Astrocyte of the hippocampus (primary cell): ENCODE data around the gene MLX.

Experiments
- DNase-seq: peaks from one replicate; pipeline ENCODE4 v3.0.0; 2011; ENCODE audit warnings: low read depth, low spot score

MLX gene

GRCh38 chr17:42566883-42567573 lies at the start of gene MLX:
MLX (plus strand) TSS chr17:42567100; CDS start chr17:42567125, 25 bp downstream.
- peak; percentile 96 for DNase-seq

- DNase-seq: peak; percentile 92
Observed at GRCh38 chr17:42517516-42517915, 49.4 kb upstream of the MLX start.

DNA sequence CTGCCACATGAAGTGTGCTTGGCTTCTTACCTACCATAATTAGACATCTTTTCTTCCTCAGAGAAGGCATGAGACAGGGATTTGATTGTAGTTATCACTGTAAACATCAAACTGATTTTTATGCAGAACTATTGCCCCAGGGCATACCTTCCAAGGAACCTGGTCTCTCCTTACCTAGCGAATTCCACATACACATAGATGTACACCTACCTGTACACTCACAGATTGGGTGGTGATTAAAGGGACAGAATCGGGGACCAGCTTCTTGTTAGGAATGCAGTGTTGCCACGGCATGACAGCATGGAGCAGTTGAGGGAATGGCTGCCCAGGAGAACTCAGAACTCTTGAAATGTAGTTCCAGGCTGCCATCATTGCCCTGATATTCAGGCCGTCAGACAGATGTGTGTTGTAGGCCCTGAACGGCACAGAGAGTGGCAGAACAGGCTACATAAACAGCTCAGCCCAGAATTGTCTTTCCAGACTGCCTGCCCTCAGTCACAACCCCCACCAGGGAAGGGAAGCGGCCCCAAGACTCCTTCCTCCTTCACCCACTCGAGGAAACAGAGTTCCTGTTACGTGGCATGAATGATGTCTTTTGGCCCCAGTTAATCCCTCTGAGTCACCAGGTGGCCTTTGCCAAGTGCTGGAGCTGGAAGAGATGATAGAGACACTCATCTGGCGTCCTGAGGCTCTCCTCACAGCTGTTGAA lies 48.7 kb upstream of the MLX start:
- DNase-seq: peak; percentile 91

- DNase-seq: peak; percentile 55
Observed at GRCh38 chr17:42518755-42519545, 48.0 kb upstream of the MLX start.

DNA sequence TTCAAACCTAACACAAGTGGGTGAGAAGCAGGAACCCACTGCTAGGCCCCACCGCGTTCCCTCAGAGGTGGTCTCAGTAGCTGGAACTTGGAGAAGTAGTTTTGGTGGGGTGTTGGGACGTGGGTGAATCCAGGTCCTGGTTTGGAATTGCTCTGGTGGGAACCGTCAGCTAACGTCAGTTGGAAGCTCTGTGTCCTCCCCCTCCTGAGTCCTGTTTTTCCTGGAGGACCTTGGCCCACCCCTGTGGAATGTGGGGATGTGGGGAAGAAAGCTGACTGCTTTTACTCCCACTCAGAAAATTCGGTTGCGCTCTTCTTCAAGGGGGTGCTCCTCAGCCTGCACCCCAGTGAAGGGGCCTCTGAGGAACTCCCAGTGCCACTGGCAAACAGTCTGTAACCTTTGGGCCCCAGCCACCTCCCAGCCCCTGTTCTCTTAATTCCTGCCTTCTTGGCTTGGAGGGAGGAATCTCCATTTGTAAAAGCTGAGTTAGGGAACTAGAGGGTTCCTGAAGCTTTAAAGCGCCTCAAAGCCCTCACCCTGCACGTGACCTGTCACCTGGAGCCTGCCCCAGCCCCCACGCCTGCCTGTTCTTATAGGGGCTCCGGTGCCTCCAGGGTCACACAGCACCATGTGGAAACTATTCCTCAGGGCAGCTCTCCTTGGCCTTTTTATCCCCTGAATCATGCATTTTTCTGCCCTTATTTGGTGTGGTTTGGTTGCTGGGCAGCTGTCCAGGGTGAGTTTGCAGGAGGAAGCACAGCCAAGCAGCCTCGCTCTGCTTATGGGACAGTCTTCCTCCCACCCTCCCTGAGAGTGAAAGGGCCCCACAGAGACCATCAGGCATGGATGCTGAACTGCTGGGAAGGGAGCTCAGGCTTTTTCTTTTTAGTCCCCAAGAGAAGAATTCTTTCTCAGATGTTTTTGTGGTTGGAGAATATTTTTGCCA lies 47.1 kb upstream of the MLX start:
- peak; percentile 99 for DNase-seq

DNA sequence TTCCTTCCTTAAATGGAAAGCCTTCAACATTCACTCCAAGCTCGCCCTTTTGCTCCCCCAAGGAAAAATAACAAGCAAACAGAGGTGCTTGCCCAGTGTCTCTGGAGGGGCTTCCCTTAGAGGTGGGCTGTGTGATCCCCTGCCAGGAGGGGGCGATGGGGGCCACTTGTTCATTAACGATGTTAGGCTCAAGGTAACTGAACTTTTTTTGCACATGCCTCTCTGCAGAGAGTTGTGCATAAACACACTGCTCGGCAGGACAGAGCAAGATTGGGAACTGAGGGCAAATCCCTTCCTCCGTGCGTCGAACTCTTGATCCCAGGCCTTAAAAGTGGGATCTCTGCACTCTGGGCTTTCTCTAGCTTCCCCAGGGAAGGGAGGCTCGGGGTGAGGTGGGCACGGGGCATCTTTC lies 46.4 kb upstream of the MLX start:
- DNase-seq: no peak

GRCh38 chr17:42521036-42521435 lies 45.9 kb upstream of the MLX start:
- DNase-seq: peak; percentile 75

- peak; percentile 62 for DNase-seq
Observed at GRCh38 chr17:42521666-42522262, 45.1 kb upstream of the MLX start.

DNA sequence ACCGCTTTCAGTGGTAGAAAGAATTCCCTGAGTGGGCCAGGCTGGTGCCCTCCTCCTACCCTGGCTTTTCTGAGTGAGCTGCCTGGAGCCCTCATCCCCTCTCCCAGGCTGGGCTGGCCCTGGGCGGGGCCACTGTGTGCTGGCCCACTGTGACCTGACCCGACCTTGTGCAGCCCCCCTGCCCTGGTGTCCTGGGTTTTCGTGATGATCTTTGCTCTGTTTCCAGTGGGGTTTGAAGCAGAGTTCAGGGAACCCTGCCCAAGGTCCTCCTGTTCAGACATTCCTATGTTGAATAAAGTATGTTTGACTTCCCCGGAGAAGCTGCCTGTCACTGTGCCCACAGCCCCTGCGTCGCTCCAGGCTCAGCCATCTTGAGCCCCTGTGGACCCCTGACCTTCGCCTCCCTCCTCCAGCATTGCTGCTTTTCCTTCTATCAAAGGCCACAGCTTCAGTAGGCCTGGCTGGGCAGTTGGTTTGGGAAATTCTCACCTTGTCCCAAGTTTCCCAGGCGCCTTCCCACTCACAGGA lies 44.6 kb upstream of the MLX start:
- DNase-seq: no peak

DNA sequence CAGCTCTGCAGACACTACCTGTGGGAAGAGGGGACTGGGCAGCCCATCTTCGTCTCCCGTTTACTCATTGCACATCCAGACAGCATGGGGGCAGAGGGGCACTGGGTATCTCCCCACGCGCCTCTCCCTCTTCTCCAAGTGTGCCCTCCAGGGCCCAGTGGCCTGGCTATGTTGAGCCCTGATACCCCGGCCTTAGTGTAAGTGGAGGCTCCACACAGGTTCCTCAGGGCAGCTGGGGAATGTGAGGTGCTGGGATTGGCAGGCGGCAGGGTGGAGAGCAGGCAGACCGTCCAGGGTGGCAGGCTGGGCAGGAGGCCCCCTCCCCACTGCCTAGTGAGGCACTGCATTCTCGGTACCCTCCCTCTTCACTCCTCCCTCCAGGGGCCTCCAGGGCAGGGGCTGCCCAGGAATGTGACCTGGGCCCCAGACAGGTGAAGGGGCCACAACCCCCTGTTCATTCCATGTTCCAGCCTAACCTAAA lies 44.1 kb upstream of the MLX start:
- DNase-seq: no peak

DNA sequence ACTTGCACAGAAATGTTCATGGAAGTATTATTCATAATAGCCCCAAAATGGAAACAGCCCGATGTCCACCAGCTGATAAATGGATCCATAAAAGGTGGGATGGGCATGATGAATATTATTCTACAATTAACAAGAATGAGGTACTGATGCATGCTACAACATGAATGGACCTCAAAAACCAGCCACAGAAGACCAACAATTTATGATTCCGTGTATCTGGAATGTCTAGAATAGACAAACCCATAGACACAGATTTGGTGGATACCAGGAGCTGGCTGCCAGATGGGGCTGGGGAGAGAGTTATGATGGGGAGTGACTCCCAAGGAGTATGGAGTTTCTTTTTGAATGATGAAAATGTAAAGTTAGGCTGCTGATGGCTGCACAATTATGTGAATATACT lies 41.7 kb upstream of the MLX start:
- peak; percentile 56 for DNase-seq

- DNase-seq: peak; percentile 50
Observed at GRCh38 chr17:42526031-42526444, 40.9 kb upstream of the MLX start.

DNA sequence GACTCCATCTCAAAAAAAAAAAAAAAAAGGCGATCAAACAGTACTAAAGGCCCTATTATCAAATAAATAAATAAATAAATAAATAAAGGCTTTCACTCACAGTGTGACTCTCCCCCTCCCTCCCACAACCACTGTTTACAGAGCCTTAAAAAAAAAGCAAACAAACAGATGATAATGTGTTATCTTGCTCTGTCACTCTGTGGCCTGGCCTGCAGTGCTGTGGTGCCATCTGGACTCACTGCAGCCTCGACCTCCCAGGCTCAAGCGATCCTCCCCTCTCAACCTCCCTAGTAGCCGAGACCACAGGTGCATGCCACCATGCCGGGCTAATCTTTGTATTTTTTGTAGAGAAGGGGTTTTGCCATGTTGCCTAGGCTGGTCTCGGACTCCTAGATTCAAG lies 39.0 kb upstream of the MLX start:
- DNase-seq: no peak

GRCh38 chr17:42529061-42529460 lies 37.8 kb upstream of the MLX start:
- no peak for DNase-seq

DNA sequence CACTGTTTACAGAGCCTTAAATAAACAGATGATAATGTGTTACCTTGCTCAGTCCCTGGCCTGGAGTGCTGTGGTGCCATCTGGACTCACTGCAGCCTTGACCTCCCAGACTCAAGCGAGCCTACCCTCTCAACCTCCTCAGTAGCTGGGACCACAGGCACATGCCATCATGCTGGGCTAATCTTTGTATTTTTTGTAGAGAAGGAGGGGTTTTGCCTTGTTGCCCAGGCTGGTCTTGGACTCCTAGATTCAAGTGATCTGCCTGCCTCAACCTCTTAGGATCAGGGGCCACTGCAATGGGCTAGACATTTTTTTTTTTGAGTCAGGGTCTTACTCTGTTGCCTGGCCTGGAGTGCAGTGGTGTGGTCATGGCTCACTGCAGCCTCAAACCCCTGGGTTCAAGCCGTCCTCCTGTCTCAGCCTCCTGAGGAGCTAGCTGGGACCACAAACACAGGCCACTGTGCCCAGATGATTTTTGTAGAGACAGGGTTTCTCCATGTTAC lies 35.9 kb upstream of the MLX start:
- no peak for DNase-seq

DNA sequence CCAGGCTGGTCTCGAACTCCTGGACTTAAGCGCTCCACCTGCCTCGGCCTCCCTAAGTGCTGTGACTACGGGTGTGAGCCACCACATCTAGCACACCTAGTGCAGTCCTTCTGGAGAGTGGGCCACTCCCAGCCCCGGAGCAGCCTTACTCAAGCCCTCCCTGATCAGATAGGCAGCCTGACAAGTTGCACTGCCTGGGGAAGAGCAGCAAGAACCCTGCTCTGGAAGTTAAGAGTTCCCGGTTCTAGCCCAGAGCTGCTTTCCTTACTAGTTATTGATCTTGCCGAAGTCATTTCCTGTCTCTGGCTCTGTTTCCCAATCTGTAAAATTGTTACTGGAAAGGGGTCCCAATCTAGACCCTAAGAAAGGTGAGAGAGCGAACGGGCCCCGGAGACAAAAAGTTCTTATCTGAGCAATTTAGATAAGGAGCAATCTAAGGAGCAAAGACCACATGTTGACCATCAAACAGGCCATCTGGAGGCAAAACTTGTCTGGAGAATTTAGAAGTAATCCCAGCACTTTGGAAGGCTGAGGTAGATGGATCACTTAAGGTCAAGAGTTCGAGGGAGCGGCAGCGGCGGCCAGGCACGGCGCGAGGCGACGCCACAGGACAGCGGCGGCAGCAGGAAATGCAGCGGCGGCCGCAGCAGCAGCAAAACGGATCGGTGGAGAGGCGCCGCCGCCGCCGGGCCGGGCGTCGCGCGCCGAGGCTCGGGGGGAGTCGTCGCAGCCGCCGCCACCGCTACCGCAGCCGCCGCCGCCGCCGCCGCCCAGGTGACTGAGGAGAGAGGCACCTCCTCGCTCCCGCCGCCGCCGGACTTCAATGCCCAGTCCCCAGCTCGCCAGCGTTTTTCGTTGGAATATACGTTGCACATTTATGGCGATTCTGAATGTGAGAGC lies 35.2 kb upstream of the MLX start:
- DNase-seq: peak; percentile 78

GRCh38 chr17:42535155-42536047 lies 31.5 kb upstream of the MLX start:
- no peak for DNase-seq

- DNase-seq: peak; percentile 95
Observed at GRCh38 chr17:42536048-42536371, 30.9 kb upstream of the MLX start, which contains the start of gene NAGLU. NAGLU (plus strand) TSS chr17:42536241; CDS start chr17:42536273, 32 bp downstream.
